Naive thymus-derived CD4-positive, alpha-beta T cell (primary cell): Measurements from ENCODE around the gene KLK1. TPM values are rescaled to one million over a fixed set of nuclear protein-coding genes. Genes with fewer than 3 reads are reported as not detected.

Source experiments
- ATAC-seq: fragments of 150-1000 bp; cut with Tn5 transposase; 2 replicates; pipeline ENCODE4 v1.10.0; 2021; ENCODE audit warnings: mild to moderate bottlenecking, moderate library complexity
- CTCF ChIA-PET: fragments of 350-600 bp; sonication (Branson Sonifier 250); formaldehyde crosslinking; loops from one replicate; lab custom pipeline; 2021; ENCODE audit warnings: antibody characterized with exemption; lab: Charles Lee
- POLR2A ChIA-PET: fragments of 350-600 bp; sonication (Branson Sonifier 250); formaldehyde crosslinking; loops from one replicate; lab custom pipeline; 2021; ENCODE audit warnings: antibody characterized with exemption, inconsistent platforms; lab: Charles Lee
- DNase-seq, 9 donors: peaks; one replicate each; pipeline versions ENCODE4 v3.0.0 to v3.0.0-alpha.2; 2020 to 2022; ENCODE audit warnings: mixed read lengths in 1 of 9
- H3K27ac ChIP-seq: one replicate; pipeline ENCODE4 v1.7.0; 2013; ENCODE audit warnings: mild to moderate bottlenecking, low read depth, low read length, moderate library complexity
- H3K27me3 ChIP-seq, 2 donors: one replicate each; pipeline ENCODE4 v1.7.0; 2013; ENCODE audit warnings: low read length in 2 of 2, mild to moderate bottlenecking in 2 of 2, moderate library complexity in 2 of 2; ENCODE audit not compliant: control insufficient read depth in 2 of 2, insufficient read depth in 2 of 2
- H3K36me3 ChIP-seq, 3 experiments: 1 replicate in 2 of 3; 2 replicates in 1 of 3; pipeline ENCODE4 v1.7.0; 2013; ENCODE audit warnings: low read length in 3 of 3, mild to moderate bottlenecking in 3 of 3, moderate library complexity in 1 of 3; ENCODE audit not compliant: insufficient read depth in 3 of 3, control insufficient read depth in 2 of 3
- H3K4me1 ChIP-seq, 2 donors: one replicate each; pipeline ENCODE4 v1.7.0; 2013; ENCODE audit warnings: low read length in 2 of 2, mild to moderate bottlenecking in 2 of 2, moderate library complexity in 1 of 2; ENCODE audit not compliant: control insufficient read depth in 2 of 2, insufficient read depth in 2 of 2
- H3K4me3 ChIP-seq: 2 replicates; pipeline ENCODE4 v1.7.0; 2013; ENCODE audit warnings: mild to moderate bottlenecking, low read length
- H3K9me3 ChIP-seq, 3 experiments: 1 replicate in 2 of 3; 2 replicates in 1 of 3; pipeline ENCODE4 v1.7.0; 2013; ENCODE audit warnings: low read length in 3 of 3; ENCODE audit not compliant: control insufficient read depth in 2 of 3
- H3K27ac Mint-ChIP-seq, 9 donors: one replicate each; pipeline ENCODE4 v1.8.0; 2020 to 2022; ENCODE audit warnings: mixed read lengths in 9 of 9, mild to moderate bottlenecking in 8 of 9, moderate library complexity in 5 of 9, inconsistent platforms in 2 of 9
- H3K27me3 Mint-ChIP-seq, 5 donors: one replicate each; pipeline ENCODE4 v1.8.0; 2021 to 2022; ENCODE audit warnings: mixed read lengths in 5 of 5, mild to moderate bottlenecking in 1 of 5
- H3K36me3 Mint-ChIP-seq, 5 donors: one replicate each; pipeline ENCODE4 v1.8.0; 2020 to 2022; ENCODE audit warnings: mixed read lengths in 5 of 5, mild to moderate bottlenecking in 3 of 5, inconsistent platforms in 1 of 5
- H3K4me1 Mint-ChIP-seq, 7 donors: one replicate each; pipeline ENCODE4 v1.8.0; 2020 to 2022; ENCODE audit warnings: mixed read lengths in 7 of 7, mild to moderate bottlenecking in 3 of 7, inconsistent platforms in 1 of 7
- H3K4me3 Mint-ChIP-seq, 10 donors: one replicate each; pipeline ENCODE4 v1.8.0; 2020 to 2022; ENCODE audit warnings: mild to moderate bottlenecking in 10 of 10, mixed read lengths in 10 of 10, moderate library complexity in 6 of 10, inconsistent platforms in 2 of 10
- H3K9me3 Mint-ChIP-seq, 11 donors: one replicate each; pipeline ENCODE4 v1.8.0; 2020 to 2022; ENCODE audit warnings: mixed read lengths in 11 of 11, mild to moderate bottlenecking in 4 of 11, inconsistent platforms in 1 of 11, moderate library complexity in 1 of 11
- intact Hi-C, 2 donors: fragments of 100-400 bp; cut with micrococcal nuclease; formaldehyde crosslinking; loops; one replicate each; pipeline ENCODE4 v1.15.1; 2023
- polyA plus RNA-seq, 2 donors: library from polyadenylated mRNA; unstranded; fragments of 300-500 nt; fragmentation: Illumina TruSeq; gene quantifications; one replicate each; pipeline ENCODE4 v1.2.3, GENCODE V29; 2021
- total RNA-seq, 6 experiments: library from RNA in 5 of 6; stranded (reverse) in 5 of 6; gene quantifications; 1 replicate in 5 of 6; 2 replicates in 1 of 6; pipeline ENCODE4 v1.2.3 and lab custom pipeline; 2021 to 2026

KLK1 gene
- total and polyA plus RNA-seq, 7 experiments from 2014 or later: 1.3 TPM; not detected in 6

GRCh38 chr19:50859849-50860248 is 36.3 kb upstream of the KLK1 start:
- Histone ChIP-seq H3K27ac (no peak overlapping the region), H3K4me1 (no peaks in the 10 kb centered on the region), H3K4me3 (no peak overlapping the region), H3K36me3 (no peaks in the 10 kb centered on the region), H3K27me3 (peaks cover 0 to 4% of the 10 kb centered on the region in 2 donors), H3K9me3 (no peaks in the 10 kb centered on the region)
- Mint-ChIP-seq H3K27ac (no peak overlapping the region), H3K36me3 (peaks cover 0 to 8% (median 0%) of the 10 kb centered on the region in 5 donors), H3K4me3 (no peak overlapping the region), H3K9me3 (peaks cover 0 to 21% (median 6%) of the 10 kb centered on the region in 11 donors), H3K27me3 (peaks cover 15 to 74% (median 61%) of the 10 kb centered on the region in 5 donors), H3K4me1 (peaks cover 0 to 8% (median 0%) of the 10 kb centered on the region in 7 donors)
- ATAC-seq: no peak
- intact Hi-C loops: no loop called here
- POLR2A ChIA-PET: no interaction called here
- DNase-seq: no peak
- CTCF ChIA-PET: no interaction called here

GRCh38 chr19:50858886-50859285 is 35.3 kb upstream of the KLK1 start:
- peaks cover 0 to 8% (median 0%) of the 10 kb centered on the region in 7 donors for H3K4me1 Mint-ChIP-seq
- H3K27ac Mint-ChIP-seq: no peak overlapping the region
- Histone ChIP-seq H3K27me3 (peaks cover 0 to 4% of the 10 kb centered on the region in 2 donors), H3K36me3 (no peaks in the 10 kb centered on the region), H3K4me1 (no peaks in the 10 kb centered on the region), H3K9me3 (no peaks in the 10 kb centered on the region), H3K4me3 (no peak overlapping the region), H3K27ac (no peak overlapping the region)
- DNase-seq: no peak
- H3K36me3 Mint-ChIP-seq: peaks cover 0 to 12% (median 0%) of the 10 kb centered on the region in 5 donors
- ChIA-PET CTCF (no interaction called here), POLR2A (no interaction called here)
- intact Hi-C loops: no loop called here
- no peak for ATAC-seq
- peaks cover 13 to 76% (median 66%) of the 10 kb centered on the region in 5 donors for H3K27me3 Mint-ChIP-seq
- no peak overlapping the region for H3K4me3 Mint-ChIP-seq
- H3K9me3 Mint-ChIP-seq: peaks cover 0 to 21% (median 6%) of the 10 kb centered on the region in 11 donors

- H3K9me3 Mint-ChIP-seq: peaks cover 0 to 21% (median 5%) of the 10 kb centered on the region in 11 donors
- Histone ChIP-seq H3K4me1 (no peaks in the 10 kb centered on the region), H3K27ac (no peak overlapping the region), H3K9me3 (no peaks in the 10 kb centered on the region), H3K36me3 (no peaks in the 10 kb centered on the region), H3K4me3 (no peak overlapping the region), H3K27me3 (peaks cover 0 to 4% of the 10 kb centered on the region in 2 donors)
- peaks cover 0 to 12% (median 0%) of the 10 kb centered on the region in 5 donors for H3K36me3 Mint-ChIP-seq
- H3K4me1 Mint-ChIP-seq: peaks cover 0 to 8% (median 0%) of the 10 kb centered on the region in 7 donors
- peaks cover 17 to 71% (median 62%) of the 10 kb centered on the region in 5 donors for H3K27me3 Mint-ChIP-seq
- intact Hi-C loops: no loop called here
- no peak overlapping the region for H3K27ac Mint-ChIP-seq
- DNase-seq (no peak), ATAC-seq (no peak)
- POLR2A ChIA-PET: no interaction called here
- no peak overlapping the region for H3K4me3 Mint-ChIP-seq
- CTCF ChIA-PET: no interaction called here
Observed at GRCh38 chr19:50857366-50857765, 33.8 kb upstream of the KLK1 start.

GRCh38 chr19:50854636-50855410 is 31.2 kb upstream of the KLK1 start, which contains the start of gene KLK3:
Gene KLK3 (plus strand): TSS chr19:50854915. CDS start chr19:50854956, 41 bp downstream.
- no peak within 1 kb of the TSS for H3K27ac ChIP-seq
- H3K4me3 Mint-ChIP-seq: no peak within 1 kb of the TSS
- DNase-seq (no peak), ATAC-seq (no peak)
- H3K27me3 ChIP-seq: no peaks in the 10 kb centered on the region
- H3K9me3 ChIP-seq: no peaks in the 10 kb centered on the region
- peaks cover 0 to 8% (median 0%) of the 10 kb centered on the region in 7 donors for H3K4me1 Mint-ChIP-seq
- CTCF ChIA-PET: no interaction called here
- no peak within 1 kb of the TSS for H3K27ac Mint-ChIP-seq
- peaks cover 0 to 6% (median under 1%) of the 10 kb centered on the region in 11 donors for H3K9me3 Mint-ChIP-seq
- peaks cover 0 to 14% (median 0%) of the 10 kb centered on the region in 5 donors for H3K36me3 Mint-ChIP-seq
- no peak within 1 kb of the TSS for H3K4me3 ChIP-seq
- H3K27me3 Mint-ChIP-seq: peaks cover 17 to 72% (median 55%) of the 10 kb centered on the region in 5 donors
- intact Hi-C loops: no loop called here
- no peaks in the 10 kb centered on the region for H3K36me3 ChIP-seq
- POLR2A ChIA-PET: interaction anchor here (0.8 kb wide), 1 partner anchor 534 kb away, joined by 3 read pairs; no protein-coding TSS in a partner anchor
- no peaks in the 10 kb centered on the region for H3K4me1 ChIP-seq

GRCh38 chr19:50851620-50852019 is 28.0 kb upstream of the KLK1 start:
- no peak overlapping the region for H3K4me3 Mint-ChIP-seq
- Histone ChIP-seq H3K27me3 (no peaks in the 10 kb centered on the region), H3K4me1 (no peaks in the 10 kb centered on the region), H3K36me3 (no peaks in the 10 kb centered on the region), H3K9me3 (no peaks in the 10 kb centered on the region), H3K4me3 (no peak overlapping the region), H3K27ac (no peak overlapping the region)
- intact Hi-C loops: no loop called here
- peaks cover 0 to 5% (median 0%) of the 10 kb centered on the region in 11 donors for H3K9me3 Mint-ChIP-seq
- peaks cover 14 to 63% (median 46%) of the 10 kb centered on the region in 5 donors for H3K27me3 Mint-ChIP-seq
- ATAC-seq: no peak
- H3K27ac Mint-ChIP-seq: no peak overlapping the region
- H3K36me3 Mint-ChIP-seq: peaks cover 0 to 10% (median 0%) of the 10 kb centered on the region in 5 donors
- ChIA-PET CTCF (no interaction called here), POLR2A (no interaction called here)
- H3K4me1 Mint-ChIP-seq: no peaks in the 10 kb centered on the region
- no peak for DNase-seq

- intact Hi-C loops: no loop called here
- no peak overlapping the region for H3K4me3 Mint-ChIP-seq
- H3K36me3 Mint-ChIP-seq: peaks cover 0 to 10% (median 0%) of the 10 kb centered on the region in 5 donors
- POLR2A ChIA-PET: no interaction called here
- ATAC-seq (no peak), DNase-seq (no peak)
- no peaks in the 10 kb centered on the region for H3K36me3 ChIP-seq
- H3K27me3 Mint-ChIP-seq: peaks cover 14 to 54% (median 37%) of the 10 kb centered on the region in 5 donors
- H3K9me3 ChIP-seq: no peaks in the 10 kb centered on the region
- H3K27ac ChIP-seq: no peak overlapping the region
- H3K9me3 Mint-ChIP-seq: peaks cover 0 to 5% (median 0%) of the 10 kb centered on the region in 11 donors
- no peak overlapping the region for H3K4me3 ChIP-seq
- H3K4me1 Mint-ChIP-seq: no peaks in the 10 kb centered on the region
- H3K4me1 ChIP-seq: no peaks in the 10 kb centered on the region
- no peaks in the 10 kb centered on the region for H3K27me3 ChIP-seq
- CTCF ChIA-PET: no interaction called here
- no peak overlapping the region for H3K27ac Mint-ChIP-seq
Observed at GRCh38 chr19:50850738-50851137, 27.2 kb upstream of the KLK1 start.
